HepG2 (cell line): ENCODE results near the gene CR1. TPM values are rescaled to one million over a fixed set of nuclear protein-coding genes. Genes with fewer than 3 reads are reported as not detected.

ENCODE experiments used
- ATAC-seq: fragments of 200-7000 bp; cut with Tn5 transposase; 3 replicates; pipeline ENCODE4 v1.9.1; 2020; ENCODE audit warnings: mild to moderate bottlenecking, moderate library complexity
- BruUV-seq: library from RNA; stranded (reverse); fragments of 400-500 nt; replicated peaks from 2 replicates; lab custom pipeline; 2021; lab: Mats Ljungman, UMichigan
- CTCF ChIA-PET: fragments of 300-600 bp; formaldehyde crosslinking; extraction: SDS; loops from one replicate; lab custom pipeline; 2021; ENCODE audit warnings: low total read pairs, inconsistent platforms, low intra/inter-chr PET ratio; lab: Yijun Ruan, JAX
- POLR2A ChIA-PET: fragments of 350-600 bp; sonication (Branson Sonifier 250); formaldehyde crosslinking; loops from one replicate; lab custom pipeline; 2020; ENCODE audit warnings: antibody characterized with exemption, inconsistent platforms; lab: Yijun Ruan, JAX
- DNase-seq: peaks from one replicate; pipeline ENCODE4 v3.0.0-alpha.2; 2015; ENCODE audit warnings: low spot score
- FAIRE-seq: peaks from 3 replicates; lab custom pipeline; 2011; peaks lifted over from hg19 to GRCh38; lab: Jason Lieb, UNC
- H2AFZ ChIP-seq: one replicate; pipeline ENCODE4 v1.6.1; 2011; ENCODE audit warnings: low read length, inconsistent platforms
- H3K27ac ChIP-seq: fragments of 300-600 bp; 3 replicates; pipeline ENCODE4 v1.8.0; 2011; ENCODE audit warnings: mixed run types, mild to moderate bottlenecking, mixed read lengths, low read length, inconsistent platforms; ENCODE audit not compliant: insufficient read depth; ENCODE audit errors: extremely low read length
- H3K27me3 ChIP-seq, 2 experiments: fragments of 200-600 bp in 1 of 2; 2 replicates in 1 of 2; 3 replicates in 1 of 2; pipeline versions ENCODE4 v1.6.0 to v1.8.0; 2011; ENCODE audit warnings: low read length in 2 of 2, mild to moderate bottlenecking in 2 of 2, moderate library complexity in 2 of 2, inconsistent platforms in 1 of 2; ENCODE audit not compliant: insufficient read depth in 2 of 2, control insufficient read depth in 1 of 2
- H3K36me3 ChIP-seq, 2 experiments: fragments of 200-600 bp in 1 of 2; replicated peaks in 1 of 2; 2 replicates in 1 of 2; 3 replicates in 1 of 2; pipeline versions ENCODE4 v1.5.1 to v1.8.0; 2011; ENCODE audit warnings: low read length in 2 of 2, inconsistent platforms in 1 of 2; ENCODE audit not compliant: insufficient read depth in 2 of 2, control insufficient read depth in 1 of 2
- H3K4me1 ChIP-seq: 2 replicates; pipeline ENCODE4 v1.5.1; 2012; ENCODE audit warnings: low read length, inconsistent platforms; ENCODE audit not compliant: insufficient read depth
- H3K4me2 ChIP-seq: 2 replicates; pipeline ENCODE4 v1.6.0; 2011; ENCODE audit warnings: low read depth, low read length, inconsistent platforms
- H3K4me3 ChIP-seq, 3 experiments: fragments of 200-600 bp in 1 of 3; sonication (generic), shearing (Covaris generic) in 1 of 3; replicated peaks in 1 of 3; 2 replicates each; pipeline ENCODE4 v1.5.1; 2011 to 2016; ENCODE audit warnings: low read length in 3 of 3, inconsistent platforms in 2 of 3, low read depth in 2 of 3, mild to moderate bottlenecking in 2 of 3, control low read depth in 1 of 3, mixed read lengths in 1 of 3; ENCODE audit not compliant: insufficient read depth in 1 of 3
- H3K79me2 ChIP-seq: one replicate; pipeline ENCODE4 v1.6.1; 2011; ENCODE audit warnings: low read length, inconsistent platforms; ENCODE audit not compliant: insufficient read depth
- H3K9ac ChIP-seq: 2 replicates; pipeline ENCODE4 v1.6.0; 2011; ENCODE audit warnings: mild to moderate bottlenecking, low read depth, low read length, inconsistent platforms; ENCODE audit not compliant: insufficient read depth
- H3K9me3 ChIP-seq: 2 replicates; pipeline ENCODE4 v1.5.1; 2012; ENCODE audit warnings: mild to moderate bottlenecking, low read length
- H4K20me1 ChIP-seq: 2 replicates; pipeline ENCODE4 v1.6.0; 2011; ENCODE audit warnings: inconsistent platforms, mild to moderate bottlenecking, low read length, moderate library complexity; ENCODE audit not compliant: insufficient read depth
- ATF2 ChIP-seq: sonication (generic); formaldehyde crosslinking; IDR thresholded peaks from 2 replicates; pipeline ENCODE4 v1.4.0; 2020; ENCODE audit warnings: missing genetic modification reagents
- ATF5 ChIP-seq: sonication (generic); formaldehyde crosslinking; IDR thresholded peaks from 2 replicates; pipeline ENCODE4 v1.4.0; 2020; ENCODE audit warnings: mild to moderate bottlenecking, low read depth, missing genetic modification reagents
- BRF2 ChIP-seq: sonication (generic); formaldehyde crosslinking; IDR thresholded peaks from 2 replicates; pipeline ENCODE4 v1.8.1; 2022; ENCODE audit warnings: mild to moderate bottlenecking, missing genetic modification reagents
- CEBPZ ChIP-seq: IDR thresholded peaks from 2 replicates; pipeline ENCODE4 v1.6.1; 2012; ENCODE audit warnings: low read length, improper control_type of control experiment
- FOSL1 ChIP-seq: sonication (generic); formaldehyde crosslinking; IDR thresholded peaks from 2 replicates; pipeline ENCODE4 v1.9.0; 2021; ENCODE audit warnings: missing genetic modification reagents, borderline replicate concordance
- MZF1 ChIP-seq: sonication (generic); formaldehyde crosslinking; IDR thresholded peaks from 2 replicates; pipeline ENCODE4 v1.8.1; 2023; ENCODE audit warnings: mild to moderate bottlenecking, missing genetic modification reagents, borderline replicate concordance
- ZBTB26 ChIP-seq: IDR thresholded peaks from 2 replicates; pipeline ENCODE4 v1.6.1; 2016; ENCODE audit warnings: missing compliant biosample characterization, missing genetic modification reagents, borderline replicate concordance
- ZBTB46 ChIP-seq: sonication (generic); formaldehyde crosslinking; IDR thresholded peaks from 2 replicates; pipeline ENCODE4 v1.4.0; 2020; ENCODE audit warnings: mild to moderate bottlenecking, missing genetic modification reagents, borderline replicate concordance
- ZNF264 ChIP-seq: sonication (generic); formaldehyde crosslinking; IDR thresholded peaks from 2 replicates; pipeline ENCODE4 v1.4.0; 2020; ENCODE audit warnings: missing genetic modification reagents
- ZNF317 ChIP-seq: sonication (generic); formaldehyde crosslinking; IDR thresholded peaks from 2 replicates; pipeline ENCODE4 v1.5.0; 2020; ENCODE audit warnings: mild to moderate bottlenecking, missing genetic modification reagents
- ZNF503 ChIP-seq: sonication (generic); formaldehyde crosslinking; IDR thresholded peaks from 2 replicates; pipeline ENCODE4 v1.4.0; 2020; ENCODE audit warnings: missing genetic modification reagents
- WGBS: methylation state at CpG from one replicate; pipeline ENCODE4 v1.1.6; 2017; ENCODE audit warnings: low lambda C conversion rate; 5-methylcytosine and 5-hydroxymethylcytosine counted together
- in situ Hi-C: cut with HindIII; loops from 2 replicates; pipeline ENCODE4 v1.10.0; 2017; ENCODE audit warnings: low pct_unique_long_range_greater_than_20kb; ENCODE audit not compliant: extremely low pct_ligation_motif_present
- intact Hi-C: fragments of 100-400 bp; cut with micrococcal nuclease; formaldehyde crosslinking; loops from one replicate; pipeline ENCODE4 v1.10.0; 2022; ENCODE audit not compliant: unreplicated experiment
- polyA plus RNA-seq, 8 experiments: library from polyadenylated mRNA; depleted of rRNA in 3 of 8; stranded (reverse) in 7 of 8; unstranded in 1 of 8; fragments of >200 nt; fragmentation: Illumina TruSeq in 4 of 8; extraction: Trizol in 4 of 8; gene quantifications; 2 replicates each; pipeline versions ENCODE4 v1.2.1 to v1.2.3, GENCODE V29; 2011 to 2016; ENCODE audit warnings: low read depth in 4 of 8, missing spikeins in 1 of 8, mixed read lengths in 1 of 8; ENCODE audit not compliant: insufficient read depth in 1 of 8
- total RNA-seq, 5 experiments: library from RNA; depleted of rRNA; stranded (reverse); fragments of >200 nt; fragmentation: Illumina TruSeq; extraction: Trizol; gene quantifications; 2 replicates each; pipeline ENCODE4 v1.2.3, GENCODE V29; 2016; ENCODE audit warnings: low read depth in 1 of 5

The CR1 gene
- total and polyA plus RNA-seq, 2 of the 13 experiments (the other 11 are each of a cell fraction or from before 2014, with no cell fraction given), result not detected

- H3K79me2 ChIP-seq, result no peaks in the 10 kb centered on the region
- H3K9me3 ChIP-seq, result no peaks in the 10 kb centered on the region
- ATAC-seq (no peak), FAIRE-seq (no peak), DNase-seq (no peak)
- no peak overlapping the region for H3K4me2 ChIP-seq
- ChIA-PET CTCF (no interaction called here), POLR2A (no interaction called here)
- H2AFZ ChIP-seq, result no peak overlapping the region
- H3K27ac ChIP-seq, result no peak overlapping the region
- H3K27me3 ChIP-seq, result peaks cover 3% of the 10 kb centered on the region in 2 experiments; a peak in 2 of 5 replicates
- BruUV-seq, result no TSS peak
- WGBS, result 29% methylated on average over 4 of the region's 4 CpGs
- no peaks in the 10 kb centered on the region for H3K4me1 ChIP-seq
- H3K9ac ChIP-seq, result no peak overlapping the region
- intact Hi-C loops, result no loop called here
- no peak overlapping the region for H3K4me3 ChIP-seq
- no peaks in the 10 kb centered on the region; a peak in 1 of 5 replicates for H3K36me3 ChIP-seq
- in situ Hi-C loops, result no loop called here
- no peaks in the 10 kb centered on the region for H4K20me1 ChIP-seq
- TF ChIP-seq MZF1 (CRISPR knock-in tag) (no peak), ZNF317 (CRISPR knock-in tag) (no peak), ATF5 (CRISPR knock-in tag) (no peak), BRF2 (CRISPR knock-in tag) (no peak), FOSL1 (CRISPR knock-in tag) (no peak), ZNF264 (CRISPR knock-in tag) (no peak), CEBPZ (no peak), ATF2 (CRISPR knock-in tag) (no peak), ZBTB46 (CRISPR knock-in tag) (no peak), ZNF503 (no peak), ZBTB26 (CRISPR knock-in tag) (no peak)
Observed at GRCh38 chr1:207649865-207650580, 154.1 kb downstream of the CR1 start.
